ENCODE results near the gene KLK10. TPM values are rescaled to one million over a fixed set of nuclear protein-coding genes. Genes with fewer than 3 reads are reported as not detected.
"Not testable (repeated sequence)": the region's sequence is repeated elsewhere in the genome, so short reads cannot be mapped to it uniquely, and the experiment has no call there.

KLK10 gene
- polyA plus RNA-seq, 4 donors = 0.29 to 0.32 (median 0.31) TPM; not detected in 1

GRCh38 chr19:51003316-51003715 lies 16.2 kb downstream of the KLK10 start:
- DNase-seq (ENCODE audit: low read depth in 4 of 4, low spot score in 3 of 4) = no peak

- DNase-seq (ENCODE audit: low read depth in 4 of 4, low spot score in 3 of 4) = no peak
These were observed 16.8 kb downstream of the KLK10 start for GRCh38 chr19:51002542-51003311.

GRCh38 chr19:51002089-51002532 lies 17.4 kb downstream of the KLK10 start:
- DNase-seq (ENCODE audit: low read depth in 4 of 4, low spot score in 3 of 4) = no peak

- DNase-seq (ENCODE audit: low read depth in 4 of 4, low spot score in 3 of 4) = no peak
These were observed 18.0 kb downstream of the KLK10 start, which contains the start of gene KLK8 for GRCh38 chr19:51001515-51001914. TSS of gene KLK8 (minus strand) at chr19:51001604. CDS start at chr19:51001167, 437 bp downstream.

GRCh38 chr19:51000981-51001380 lies 18.5 kb downstream of the KLK10 start:
- DNase-seq (ENCODE audit: low read depth in 4 of 4, low spot score in 3 of 4) = no peak

- no peak for DNase-seq (ENCODE audit: low read depth in 4 of 4, low spot score in 3 of 4)
These were observed 19.1 kb downstream of the KLK10 start for GRCh38 chr19:51000426-51000825.

GRCh38 chr19:50998686-50999085 lies 20.8 kb downstream of the KLK10 start:
- DNase-seq (ENCODE audit: low read depth in 4 of 4, low spot score in 3 of 4) = no peak

GRCh38 chr19:50998061-50998460 lies 21.4 kb downstream of the KLK10 start:
- DNase-seq (ENCODE audit: low read depth in 4 of 4, low spot score in 3 of 4) = no peak

- no peak for DNase-seq (ENCODE audit: low read depth in 4 of 4, low spot score in 3 of 4)
These were observed 25.4 kb downstream of the KLK10 start for GRCh38 chr19:50994129-50994528.

GRCh38 chr19:50992666-50993035 lies 26.9 kb downstream of the KLK10 start:
- no peak for DNase-seq (ENCODE audit: low read depth in 4 of 4, low spot score in 3 of 4)

- not testable (repeated sequence) for DNase-seq (ENCODE audit: low read depth in 4 of 4, low spot score in 3 of 4)
These were observed 35.1 kb downstream of the KLK10 start for GRCh38 chr19:50984416-50984815.

GRCh38 chr19:50983625-50984292 lies 35.8 kb downstream of the KLK10 start, which contains the start of gene KLK7:
TSS of gene KLK7 (minus strand) at chr19:50983917. CDS start at chr19:50982399, 1,518 bp downstream.
- no peak for DNase-seq (ENCODE audit: low read depth in 4 of 4, low spot score in 3 of 4)

- DNase-seq (ENCODE audit: low read depth in 4 of 4, low spot score in 3 of 4) = no peak
These were observed 37.3 kb downstream of the KLK10 start for GRCh38 chr19:50982186-50982585.

- no peak for DNase-seq (ENCODE audit: low read depth in 4 of 4, low spot score in 3 of 4)
These were observed 37.8 kb downstream of the KLK10 start for GRCh38 chr19:50981587-50982146.

GRCh38 chr19:50980208-50980607 lies 39.3 kb downstream of the KLK10 start:
- no peak for DNase-seq (ENCODE audit: low read depth in 4 of 4, low spot score in 3 of 4)

GRCh38 chr19:50979758-50980157 lies 39.8 kb downstream of the KLK10 start:
- DNase-seq (ENCODE audit: low read depth in 4 of 4, low spot score in 3 of 4) = no peak

GRCh38 chr19:50978772-50979390 lies 40.6 kb downstream of the KLK10 start:
- no peak for DNase-seq (ENCODE audit: low read depth in 4 of 4, low spot score in 3 of 4)

GRCh38 chr19:50977626-50978025 lies 41.9 kb downstream of the KLK10 start:
- DNase-seq (ENCODE audit: low read depth in 4 of 4, low spot score in 3 of 4) = no peak

- no peak for DNase-seq (ENCODE audit: low read depth in 4 of 4, low spot score in 3 of 4)
These were observed 43.7 kb downstream of the KLK10 start for GRCh38 chr19:50975766-50976165.

- DNase-seq (ENCODE audit: low read depth in 4 of 4, low spot score in 3 of 4) = no peak
These were observed 44.6 kb downstream of the KLK10 start for GRCh38 chr19:50974702-50975556.
